Hepatocyte (in vitro differentiated cells): ENCODE measurements around the gene SNRNP200.

Experiments
- CTCF ChIP-seq: fragments of 200-600 bp; sonication (generic); IDR thresholded peaks from 2 replicates; pipeline ENCODE4 v1.5.1; 2016; ENCODE audit warnings: antibody characterized with exemption, mild to moderate bottlenecking; ENCODE audit not compliant: poor library complexity
- EZH2 ChIP-seq: fragments of 200-600 bp; sonication (generic); IDR thresholded peaks from 2 replicates; pipeline ENCODE4 v1.6.1; 2016; ENCODE audit warnings: antibody characterized with exemption, mild to moderate bottlenecking, borderline replicate concordance
- EZH2phosphoT487 ChIP-seq: fragments of 200-600 bp; sonication (generic); IDR thresholded peaks from one replicate; pipeline ENCODE4 v1.6.1; 2018; ENCODE audit warnings: antibody characterized with exemption, mild to moderate bottlenecking, low read depth, moderate library complexity; ENCODE audit not compliant: unreplicated experiment, severe bottlenecking

- no peak for TF ChIP-seq CTCF
- no peak for TF ChIP-seq EZH2phosphoT487
- TF ChIP-seq EZH2 = no peak
Measured at GRCh38 chr2:96330407-96330806, 25.1 kb upstream of the SNRNP200 start.
